Measurements from ENCODE around the gene ALDH3B1. TPM values are rescaled to one million over a fixed set of nuclear protein-coding genes. Genes with fewer than 3 reads are reported as not detected.

The ALDH3B1 gene
- polyA plus RNA-seq, 1 experiment = 24.0 TPM

- Histone ChIP-seq H3K4me3 (ENCODE audit: low read depth, low read length) (no peak overlapping the region), H3K27ac (ENCODE audit: low read depth, low read length) (no peak overlapping the region), H3K9me3 (ENCODE audit: control insufficient read depth, insufficient read depth, low read length) (no peaks in the 10 kb centered on the region; the same call in 1 of the 2 replicates), H3K27me3 (ENCODE audit: control insufficient read depth, insufficient read depth, low read length) (no peaks in the 10 kb centered on the region)
- POLR2A ChIA-PET = interaction anchor here (0.6 to 1.0 kb wide), 2 partner anchors 11 to 12 kb away, joined by 3 read pairs; no protein-coding TSS in a partner anchor
- CTCF ChIA-PET = no interaction called here
- TF ChIP-seq CTCF (IDR thresholded peaks at IDR 0.05; ENCODE audit: low read depth, low read length) = no peak
- DNase-seq (ENCODE audit: low read depth, low spot score) = no peak
These were observed 42.2 kb downstream of the ALDH3B1 start for GRCh38 chr11:68052137-68052873.

GRCh38 chr11:68053117-68053516 is 43.0 kb downstream of the ALDH3B1 start:
- TF ChIP-seq CTCF (IDR thresholded peaks at IDR 0.05; ENCODE audit: low read depth, low read length) = no peak
- no peaks in the 10 kb centered on the region for H3K27me3 ChIP-seq (ENCODE audit: control insufficient read depth, insufficient read depth, low read length)
- no peak overlapping the region for H3K4me3 ChIP-seq (ENCODE audit: low read depth, low read length)
- no peak overlapping the region for H3K27ac ChIP-seq (ENCODE audit: low read depth, low read length)
- no peak for DNase-seq (ENCODE audit: low read depth, low spot score)
- POLR2A ChIA-PET = no interaction called here
- H3K9me3 ChIP-seq (ENCODE audit: control insufficient read depth, insufficient read depth, low read length) = no peaks in the 10 kb centered on the region; the same call in 1 of the 2 replicates
- CTCF ChIA-PET = no interaction called here

- POLR2A ChIA-PET = no interaction called here
- no peak for TF ChIP-seq CTCF (IDR thresholded peaks at IDR 0.05; ENCODE audit: low read depth, low read length)
- Histone ChIP-seq H3K9me3 (ENCODE audit: control insufficient read depth, insufficient read depth, low read length) (no peaks in the 10 kb centered on the region; the same call in 1 of the 2 replicates), H3K27ac (ENCODE audit: low read depth, low read length) (no peak overlapping the region), H3K27me3 (ENCODE audit: control insufficient read depth, insufficient read depth, low read length) (no peaks in the 10 kb centered on the region), H3K4me3 (ENCODE audit: low read depth, low read length) (no peak overlapping the region)
- no peak for DNase-seq (ENCODE audit: low read depth, low spot score)
- CTCF ChIA-PET = no interaction called here
These were observed 44.1 kb downstream of the ALDH3B1 start for GRCh38 chr11:68053981-68054812.

GRCh38 chr11:68056317-68057285 is 46.5 kb downstream of the ALDH3B1 start:
- Histone ChIP-seq H3K4me3 (ENCODE audit: low read depth, low read length) (no peak overlapping the region), H3K27ac (ENCODE audit: low read depth, low read length) (no peak overlapping the region), H3K27me3 (ENCODE audit: control insufficient read depth, insufficient read depth, low read length) (no peaks in the 10 kb centered on the region), H3K9me3 (ENCODE audit: control insufficient read depth, insufficient read depth, low read length) (no peaks in the 10 kb centered on the region)
- ChIA-PET POLR2A (no interaction called here), CTCF (interaction anchor here (0.8 kb wide), 1 partner anchor 152 kb away, joined by 3 read pairs; no protein-coding TSS in a partner anchor)
- no peak for TF ChIP-seq CTCF (IDR thresholded peaks at IDR 0.05; ENCODE audit: low read depth, low read length)
- DNase-seq (ENCODE audit: low read depth, low spot score) = no peak
